GM21717 (cell line): Measurements from ENCODE around the gene UBE2I.

Experiments used
- ATAC-seq: cut with Tn5 transposase; IDR thresholded peaks from one replicate; pipeline ENCODE4 v1.9.1; 2021; ENCODE audit warnings: mild to moderate bottlenecking, moderate library complexity; ENCODE audit not compliant: unreplicated experiment

UBE2I gene

DNA sequence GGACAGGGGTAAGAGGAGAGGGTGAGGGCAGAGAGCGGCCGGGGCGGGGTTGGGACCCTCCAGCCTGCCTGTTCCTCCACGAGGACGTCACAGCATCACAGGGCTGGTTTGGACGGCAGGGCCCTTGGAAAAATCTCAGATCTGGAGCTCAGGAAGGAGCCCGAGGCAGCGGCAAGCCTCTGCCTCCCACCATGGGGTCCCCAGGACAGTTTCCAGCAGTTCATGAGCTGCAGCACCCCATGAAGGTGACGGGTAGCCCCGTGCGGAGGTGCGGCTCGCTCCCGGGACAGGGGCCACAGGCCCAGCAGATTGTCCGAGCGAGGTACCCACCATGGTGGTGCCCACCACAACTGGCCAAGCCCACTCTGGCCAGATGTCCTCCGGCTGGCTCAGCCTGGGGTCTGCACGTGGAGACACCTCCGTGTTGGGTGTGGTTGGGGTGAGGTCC is 32.3 kb upstream of the UBE2I start:
- no peak for ATAC-seq

GRCh38 chr16:1277617-1278282 is 31.7 kb upstream of the UBE2I start:
- no peak for ATAC-seq

DNA sequence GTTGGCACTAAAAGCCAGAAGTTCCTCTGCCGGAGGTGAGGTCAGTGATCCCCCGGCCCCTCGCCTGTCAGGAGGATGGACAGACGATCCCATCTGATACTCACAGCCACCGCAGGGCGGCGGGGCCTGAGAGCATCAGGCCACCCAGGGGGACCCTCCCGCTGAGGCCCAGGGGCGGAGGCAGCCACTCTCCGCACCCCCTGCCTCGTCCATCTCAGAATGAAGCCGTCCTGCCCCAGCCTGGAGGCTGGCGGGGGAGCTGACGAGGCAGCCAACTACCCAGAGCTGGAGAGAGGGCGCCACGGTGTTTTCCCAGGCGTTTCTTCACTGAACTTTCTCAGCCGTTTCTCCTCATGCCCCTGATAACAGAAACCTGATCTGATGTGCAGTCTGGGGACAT is 31.0 kb upstream of the UBE2I start:
- no peak for ATAC-seq

- no peak for ATAC-seq
These were observed 30.1 kb upstream of the UBE2I start for GRCh38 chr16:1279081-1279944.

DNA sequence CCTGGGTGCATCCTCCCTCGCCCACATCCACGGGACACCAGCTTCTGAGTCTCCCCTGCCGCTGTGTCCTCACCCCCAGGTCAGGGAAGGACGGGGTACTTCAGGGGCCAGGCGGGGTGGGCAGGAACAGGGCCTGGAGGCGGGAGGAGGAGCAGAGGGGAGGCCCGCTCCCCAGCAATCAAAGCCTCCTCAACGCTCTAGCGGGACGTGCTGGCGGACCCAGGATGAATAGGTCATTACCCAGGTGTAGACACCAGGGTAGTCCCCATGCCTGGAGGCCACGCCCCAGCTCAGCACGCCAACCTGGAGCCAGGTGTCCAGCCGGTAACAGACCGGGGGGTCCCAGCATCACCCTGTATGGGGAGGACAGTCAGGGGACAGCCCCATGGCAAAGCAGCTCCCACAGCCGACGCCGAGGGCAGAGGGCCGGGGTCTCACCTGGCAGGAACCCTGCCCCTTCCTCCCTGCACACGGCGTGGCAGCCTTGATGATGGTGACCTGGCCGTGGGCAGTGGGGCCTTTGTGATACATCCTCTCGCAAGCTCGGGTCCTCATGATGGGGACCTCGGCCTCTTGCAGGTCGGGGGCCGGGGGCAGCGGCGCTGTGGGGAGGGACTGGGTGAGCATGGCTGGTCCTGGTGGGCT is 29.4 kb upstream of the UBE2I start:
- no peak for ATAC-seq

GRCh38 chr16:1280783-1281182 is 28.7 kb upstream of the UBE2I start:
- ATAC-seq, result no peak

DNA sequence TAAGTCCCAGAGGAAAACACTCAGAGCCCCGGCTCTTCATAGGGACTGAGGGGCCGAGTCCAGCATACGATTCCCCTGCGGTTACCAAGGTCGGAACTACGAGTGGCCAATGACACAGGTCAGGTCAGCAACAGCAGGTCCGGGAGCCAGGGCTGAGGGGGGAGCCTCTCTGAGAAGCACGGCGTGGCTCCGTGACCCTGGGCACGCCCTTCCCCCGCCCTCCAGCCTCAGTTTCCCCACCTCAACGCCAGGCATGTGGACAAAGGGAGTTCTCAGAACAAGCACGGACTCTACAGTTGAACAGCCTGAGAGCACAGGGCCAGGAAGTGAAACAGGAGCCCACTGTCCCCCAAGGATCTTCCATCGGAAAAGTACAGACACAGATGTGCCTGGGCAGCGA is 27.9 kb upstream of the UBE2I start:
- no peak for ATAC-seq

DNA sequence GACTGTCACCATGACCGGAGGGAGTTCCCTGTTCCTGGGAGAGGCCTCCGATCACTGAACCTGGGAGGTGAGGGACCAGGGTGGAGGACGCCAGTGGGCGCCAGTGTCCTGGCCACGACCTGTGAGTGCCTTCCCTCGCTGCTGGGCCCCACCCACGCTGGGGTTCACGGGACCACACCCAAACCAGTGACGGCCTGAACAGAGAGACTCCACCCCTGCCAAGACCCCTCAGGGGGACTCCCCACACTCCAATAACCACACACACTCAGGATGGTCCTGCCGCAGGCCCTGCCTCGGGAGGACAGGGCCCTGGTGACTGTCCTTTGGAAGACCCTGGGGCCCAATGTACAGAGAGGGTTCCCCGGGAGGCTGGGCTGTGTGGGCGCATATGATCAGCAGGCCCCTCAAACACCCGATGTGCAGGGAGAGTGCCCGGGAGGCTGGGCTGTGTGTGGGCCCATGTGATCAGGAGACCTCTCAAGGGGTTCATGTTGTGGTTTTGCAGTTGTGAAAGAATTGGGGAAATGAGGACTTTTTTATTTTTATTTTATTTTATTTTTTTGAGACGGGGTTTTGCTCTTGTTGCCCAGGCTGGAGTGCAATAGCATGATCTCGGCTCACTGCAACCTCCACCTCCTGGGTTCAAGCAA is 27.0 kb upstream of the UBE2I start:
- no peak for ATAC-seq

DNA sequence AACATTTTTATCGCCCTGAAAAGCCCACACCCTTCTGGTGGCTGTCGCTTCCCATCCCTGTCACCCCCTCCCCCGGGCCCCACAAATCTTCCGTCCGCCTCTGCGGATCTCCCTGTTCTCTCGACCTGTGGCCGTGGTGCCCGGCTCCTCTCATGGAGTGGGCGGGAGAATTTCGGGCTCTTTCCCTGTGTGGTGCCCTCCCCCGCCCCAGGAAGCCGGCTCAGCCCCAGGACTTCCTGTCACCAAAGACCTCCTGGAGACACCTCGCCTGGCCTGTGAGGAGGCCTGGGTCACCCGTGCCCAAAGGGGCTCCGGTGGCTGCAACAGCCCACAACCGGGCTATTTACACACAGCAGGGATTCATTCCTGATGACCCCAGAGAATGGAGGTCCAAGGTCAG is 26.1 kb upstream of the UBE2I start:
- ATAC-seq, result no peak

GRCh38 chr16:1283996-1284616 is 25.3 kb upstream of the UBE2I start:
- no peak for ATAC-seq

GRCh38 chr16:1285669-1286512 is 23.5 kb upstream of the UBE2I start:
- ATAC-seq, result no peak

GRCh38 chr16:1286513-1287094 is 22.8 kb upstream of the UBE2I start:
- ATAC-seq, result no peak

- no peak for ATAC-seq
These were observed 21.3 kb upstream of the UBE2I start for GRCh38 chr16:1287982-1288670.

- ATAC-seq, result no peak
These were observed 20.5 kb upstream of the UBE2I start for GRCh38 chr16:1288813-1289476.

DNA sequence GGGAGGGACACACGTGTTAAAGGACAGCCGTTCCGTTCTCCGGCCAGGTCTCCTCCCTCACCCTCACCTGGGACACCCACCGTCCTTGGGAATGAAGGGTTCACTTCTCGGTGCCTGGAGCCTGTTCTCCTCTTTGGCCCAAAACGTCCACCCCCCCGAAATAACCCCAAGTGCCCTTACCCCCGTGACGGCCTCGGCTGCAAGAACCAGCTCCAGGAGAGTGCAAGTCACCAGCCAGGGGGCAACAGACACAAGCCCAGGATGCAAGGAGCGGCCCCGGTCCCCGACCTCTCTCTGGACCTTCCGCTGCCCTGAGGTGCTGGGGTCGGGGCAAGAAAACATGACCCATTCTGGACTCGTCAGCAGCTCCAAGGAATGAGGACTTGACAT is 20.0 kb upstream of the UBE2I start:
- no peak for ATAC-seq

GRCh38 chr16:1290063-1290501 is 19.4 kb upstream of the UBE2I start:
- ATAC-seq, result no peak

- ATAC-seq, result no peak
These were observed 18.4 kb upstream of the UBE2I start for GRCh38 chr16:1290860-1291575.

DNA sequence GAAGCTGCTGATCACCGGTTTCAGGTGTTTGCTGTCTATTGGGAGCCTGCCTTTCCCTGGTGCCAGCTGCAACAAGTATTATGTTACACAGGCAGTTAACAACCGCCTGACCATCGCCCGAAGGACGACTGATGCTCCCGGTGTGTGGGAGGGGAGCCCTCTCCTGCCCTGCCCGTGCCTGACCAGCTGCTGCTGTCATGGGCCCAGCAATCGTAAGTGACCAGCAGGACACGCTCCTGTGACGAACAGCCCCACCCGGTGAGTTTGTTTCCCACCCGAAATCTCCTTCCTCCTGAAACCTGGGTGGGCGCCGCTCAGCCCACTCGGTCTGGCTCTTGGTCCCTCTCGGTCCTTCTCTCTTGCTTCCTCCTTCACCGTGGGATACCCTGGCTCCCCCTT is 17.9 kb upstream of the UBE2I start:
- no peak for ATAC-seq
